NT2/D1 (cell line): ENCODE results near the gene PANK4.
"Not testable (repeated sequence)": the region's sequence is repeated elsewhere in the genome, so short reads cannot be mapped to it uniquely, and the experiment has no call there.

Source experiments
- DNase-seq: peaks from one replicate; pipeline ENCODE4 v3.0.0-alpha.2; 2011; ENCODE audit warnings: low read depth, low spot score
- H3K27me3 ChIP-seq: 2 replicates; pipeline ENCODE4 v1.6.0; 2011; ENCODE audit warnings: mild to moderate bottlenecking; ENCODE audit not compliant: insufficient read length, insufficient read depth
- H3K36me3 ChIP-seq: 2 replicates; pipeline ENCODE4 v1.6.1; 2011; ENCODE audit warnings: mild to moderate bottlenecking, low read length, mixed read lengths; ENCODE audit not compliant: insufficient read depth, insufficient read length
- H3K4me1 ChIP-seq: 2 replicates; pipeline ENCODE4 v1.5.1; 2011; ENCODE audit not compliant: insufficient read depth, insufficient read length
- H3K4me3 ChIP-seq: 2 replicates; pipeline ENCODE4 v1.5.1; 2011; ENCODE audit warnings: low read depth; ENCODE audit not compliant: insufficient read length
- H3K9ac ChIP-seq: 2 replicates; pipeline ENCODE4 v1.6.0; 2011; ENCODE audit warnings: low read depth; ENCODE audit not compliant: insufficient read length
- H3K9me3 ChIP-seq: 2 replicates; pipeline ENCODE4 v1.5.1; 2011; ENCODE audit warnings: mild to moderate bottlenecking, low read length; ENCODE audit not compliant: insufficient read depth
- SUZ12 ChIP-seq: IDR thresholded peaks from 2 replicates; pipeline ENCODE4 v1.6.1; 2011; ENCODE audit not compliant: insufficient read length, insufficient read depth; ENCODE audit errors: extremely low read depth
- YY1 ChIP-seq: IDR thresholded peaks from 2 replicates; pipeline ENCODE4 v1.6.1; 2011; ENCODE audit not compliant: insufficient read length, insufficient read depth
- ZNF274 ChIP-seq: IDR thresholded peaks from 2 replicates; pipeline ENCODE4 v1.6.1; 2011; ENCODE audit warnings: mild to moderate bottlenecking, low read depth, low read length

The PANK4 gene

DNA sequence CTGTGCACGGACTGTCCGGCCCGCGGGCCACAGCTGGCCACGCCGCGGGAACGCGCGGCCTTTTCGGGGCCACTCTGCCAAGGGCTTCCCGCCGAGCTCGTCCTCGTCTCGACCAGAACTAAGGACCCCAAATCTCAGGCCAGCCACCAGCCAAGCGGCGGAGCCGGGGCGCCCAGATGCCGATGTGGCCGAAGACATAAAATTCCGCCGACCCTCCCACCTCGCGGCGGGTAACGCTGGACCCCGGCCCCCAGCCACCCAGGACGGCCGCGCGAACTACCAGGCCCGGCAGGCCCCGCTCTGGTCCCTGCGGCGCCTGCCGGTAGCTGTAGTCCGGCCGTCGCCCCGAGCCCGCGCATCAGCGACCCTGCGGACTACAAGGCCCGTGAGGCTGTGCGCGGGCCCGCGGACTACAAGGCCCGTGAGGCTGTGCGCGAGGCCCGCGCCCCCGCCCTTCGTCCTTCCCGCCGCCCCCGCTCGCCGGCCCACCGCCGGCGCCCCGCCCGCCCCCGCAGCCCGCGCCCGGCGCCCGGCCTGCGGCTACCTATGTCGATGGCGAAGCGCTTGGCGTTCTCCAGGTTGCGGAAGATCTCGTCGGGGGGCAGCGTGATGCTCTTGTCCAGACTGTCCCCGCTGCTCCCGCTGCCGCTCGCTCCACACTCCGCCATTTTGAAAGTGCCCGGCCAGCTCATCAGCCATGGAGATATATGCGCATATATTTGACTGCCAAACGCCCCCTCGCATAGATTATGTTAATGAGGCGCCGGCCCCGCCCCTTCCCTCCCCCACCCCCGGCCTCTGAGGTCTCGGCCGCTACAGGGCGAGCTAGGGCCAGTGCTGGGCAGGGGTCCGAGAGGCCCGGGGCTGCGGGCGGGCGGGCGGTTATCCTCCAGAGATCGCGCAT is at the start of gene PANK4:
PANK4 (minus strand) TSS at position 677 of the 904 bp plus-strand sequence; CDS start at position 668, 9 bp downstream.
- peak within 1 kb of the TSS; percentile 95 for H3K9ac ChIP-seq
- peak; percentile 85 for DNase-seq
- H3K4me1 ChIP-seq: peaks cover 17% of the 10 kb centered on the region
- no peaks in the 10 kb centered on the region for H3K9me3 ChIP-seq
- peaks cover 19% of the 10 kb centered on the region for H3K36me3 ChIP-seq
- peak within 1 kb of the TSS; percentile 88 for H3K4me3 ChIP-seq
- peaks cover 41% of the 10 kb centered on the region for H3K27me3 ChIP-seq
- peak; percentile 66 for TF ChIP-seq YY1
- TF ChIP-seq SUZ12: no peak

GRCh38 chr1:2574350-2574749 is 48.0 kb upstream of the PANK4 start:
- Histone ChIP-seq H3K4me3 (no peak overlapping the region), H3K9me3 (peaks cover 12% of the 10 kb centered on the region; the same call in 1 of the 2 replicates), H3K27me3 (no peaks in the 10 kb centered on the region), H3K36me3 (no peaks in the 10 kb centered on the region), H3K4me1 (peaks cover 3% of the 10 kb centered on the region), H3K9ac (no peak overlapping the region)
- TF ChIP-seq YY1 (no peak), ZNF274 (no peak), SUZ12 (no peak)
- no peak for DNase-seq

GRCh38 chr1:2573250-2573920 is 47.0 kb upstream of the PANK4 start:
- H3K27me3 ChIP-seq: no peaks in the 10 kb centered on the region
- no peak overlapping the region for H3K4me3 ChIP-seq
- H3K4me1 ChIP-seq: peaks cover 3% of the 10 kb centered on the region
- no peak for DNase-seq
- no peak overlapping the region for H3K9ac ChIP-seq
- TF ChIP-seq YY1: no peak
- TF ChIP-seq ZNF274: no peak
- no peak for TF ChIP-seq SUZ12
- no peaks in the 10 kb centered on the region for H3K36me3 ChIP-seq
- peaks cover 12% of the 10 kb centered on the region; the same call in 1 of the 2 replicates for H3K9me3 ChIP-seq

GRCh38 chr1:2571348-2571747 is 45.0 kb upstream of the PANK4 start:
- TF ChIP-seq YY1 (no peak), SUZ12 (no peak), ZNF274 (no peak)
- no peak overlapping the region for H3K9ac ChIP-seq
- no peaks in the 10 kb centered on the region for H3K36me3 ChIP-seq
- H3K9me3 ChIP-seq: peaks cover 12% of the 10 kb centered on the region; the same call in 1 of the 2 replicates
- no peak overlapping the region for H3K4me3 ChIP-seq
- H3K4me1 ChIP-seq: peaks cover 9% of the 10 kb centered on the region
- no peaks in the 10 kb centered on the region for H3K27me3 ChIP-seq
- no peak for DNase-seq

DNA sequence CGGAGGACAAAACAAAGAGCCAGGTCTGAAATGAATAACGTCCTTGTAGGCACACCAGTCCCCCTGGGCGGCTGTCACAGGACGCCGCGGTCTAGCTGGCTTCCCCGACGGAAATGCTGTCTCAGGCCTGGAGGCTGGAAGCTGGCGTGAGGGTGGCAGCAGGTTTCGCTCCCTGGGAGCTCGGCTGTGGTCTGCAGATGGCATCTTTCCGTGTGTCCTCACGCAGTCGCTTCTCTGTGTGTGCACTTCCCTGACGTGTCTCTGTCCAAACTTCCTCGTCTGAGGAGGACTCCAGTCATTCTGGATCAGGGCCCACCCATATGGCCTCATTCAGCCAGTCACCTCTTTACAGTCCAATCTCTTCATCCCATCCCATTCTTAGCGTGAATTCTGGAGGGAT is 43.9 kb upstream of the PANK4 start:
- H3K36me3 ChIP-seq: no peaks in the 10 kb centered on the region
- no peak overlapping the region for H3K4me3 ChIP-seq
- H3K9ac ChIP-seq: no peak overlapping the region
- TF ChIP-seq YY1 (no peak), SUZ12 (no peak), ZNF274 (no peak)
- H3K4me1 ChIP-seq: peaks cover 9% of the 10 kb centered on the region
- no peaks in the 10 kb centered on the region for H3K27me3 ChIP-seq
- DNase-seq: no peak
- H3K9me3 ChIP-seq: peaks cover 12% of the 10 kb centered on the region; the same call in 1 of the 2 replicates

DNA sequence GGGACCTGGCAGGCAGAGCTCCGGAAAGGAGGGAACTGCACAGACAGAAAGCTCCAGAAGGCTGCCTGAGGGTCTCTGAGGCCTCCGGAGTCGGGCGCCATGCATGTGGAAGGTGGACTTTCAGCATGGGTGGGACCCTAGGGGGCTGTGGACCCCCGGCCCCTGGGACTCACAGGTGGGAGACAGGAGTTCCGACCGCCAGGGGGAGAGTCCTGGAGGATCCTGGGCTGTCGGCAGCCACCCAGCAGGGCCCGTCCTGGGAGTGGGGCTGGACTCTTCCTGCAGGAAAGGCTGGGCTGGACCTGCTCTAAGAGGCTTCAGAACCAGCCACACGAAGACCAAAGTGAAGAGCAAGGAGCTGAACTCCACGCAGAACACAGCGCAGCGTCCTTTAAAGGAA is 43.3 kb upstream of the PANK4 start:
- not testable (repeated sequence) for H3K27me3 ChIP-seq, H3K36me3 ChIP-seq, H3K4me3 ChIP-seq, DNase-seq, H3K9ac ChIP-seq
- Histone ChIP-seq H3K9me3 (peaks cover 12% of the 10 kb centered on the region; the same call in 1 of the 2 replicates), H3K4me1 (peaks cover 13% of the 10 kb centered on the region)

DNA sequence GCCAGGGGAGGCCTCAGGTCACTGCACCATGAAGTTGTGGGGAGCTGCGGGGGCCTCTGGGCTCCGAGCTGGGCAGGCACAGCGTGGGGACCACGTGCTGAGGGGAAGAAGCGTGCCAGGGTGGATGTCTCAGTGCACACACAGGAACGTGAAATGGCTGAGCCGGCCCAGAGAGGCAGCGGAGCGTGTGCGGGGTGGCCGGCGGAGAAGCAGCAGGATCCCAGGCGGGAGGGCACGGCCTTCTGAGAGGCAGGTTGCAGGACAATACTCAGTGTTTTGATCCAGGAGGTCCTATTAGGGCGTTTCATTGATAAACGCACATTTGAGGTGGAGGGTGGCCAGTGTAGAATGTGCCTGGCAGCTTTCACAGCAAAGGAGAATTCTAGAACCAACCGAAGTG is 42.7 kb upstream of the PANK4 start:
- peaks cover 13% of the 10 kb centered on the region for H3K4me1 ChIP-seq
- H3K27me3 ChIP-seq: no peaks in the 10 kb centered on the region
- no peak overlapping the region for H3K4me3 ChIP-seq
- H3K9me3 ChIP-seq: peaks cover 12% of the 10 kb centered on the region; the same call in 1 of the 2 replicates
- H3K36me3 ChIP-seq: no peaks in the 10 kb centered on the region
- no peak for DNase-seq
- H3K9ac ChIP-seq: no peak overlapping the region
- TF ChIP-seq ZNF274 (no peak), YY1 (no peak), SUZ12 (no peak)

DNA sequence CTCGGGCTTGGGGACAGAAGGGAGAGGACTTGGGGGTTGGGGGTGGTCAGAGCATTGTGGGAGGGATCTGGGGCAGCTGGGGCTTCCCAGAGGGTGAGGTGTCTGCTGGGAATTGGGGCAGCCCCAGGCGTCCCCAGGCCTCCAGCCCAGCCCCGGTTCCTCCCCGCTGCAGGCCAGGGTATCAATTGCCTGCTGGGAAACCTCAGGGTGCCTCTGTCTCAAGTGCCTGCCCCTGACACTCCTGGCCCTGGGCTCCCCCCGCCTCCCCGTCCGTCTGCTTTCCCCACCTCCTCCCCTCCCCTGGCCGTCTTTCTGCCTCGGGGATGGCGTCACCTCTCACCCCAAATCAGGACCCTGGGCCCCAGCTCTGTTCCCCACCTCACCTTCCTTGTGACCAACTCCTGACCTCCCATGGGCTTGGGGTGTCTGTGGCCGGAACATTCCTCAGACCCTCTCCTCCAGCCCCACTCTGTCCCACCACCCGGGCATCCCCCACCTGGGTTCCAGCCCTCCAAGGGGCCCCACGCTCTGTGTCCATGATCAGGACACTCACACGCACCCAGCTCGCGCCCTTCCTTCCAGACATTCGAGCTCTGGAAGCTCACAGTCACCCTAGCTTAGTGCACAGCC is 41.9 kb upstream of the PANK4 start:
- not testable (repeated sequence) for H3K36me3 ChIP-seq, H3K27me3 ChIP-seq, H3K9me3 ChIP-seq, H3K4me3 ChIP-seq, DNase-seq, H3K9ac ChIP-seq
- H3K4me1 ChIP-seq: peaks cover 13% of the 10 kb centered on the region
